ENCODE measurements around the gene RBM23.
"Not testable (repeated sequence)": the region's sequence is repeated elsewhere in the genome, so short reads cannot be mapped to it uniquely, and the experiment has no call there.

The RBM23 gene

DNA sequence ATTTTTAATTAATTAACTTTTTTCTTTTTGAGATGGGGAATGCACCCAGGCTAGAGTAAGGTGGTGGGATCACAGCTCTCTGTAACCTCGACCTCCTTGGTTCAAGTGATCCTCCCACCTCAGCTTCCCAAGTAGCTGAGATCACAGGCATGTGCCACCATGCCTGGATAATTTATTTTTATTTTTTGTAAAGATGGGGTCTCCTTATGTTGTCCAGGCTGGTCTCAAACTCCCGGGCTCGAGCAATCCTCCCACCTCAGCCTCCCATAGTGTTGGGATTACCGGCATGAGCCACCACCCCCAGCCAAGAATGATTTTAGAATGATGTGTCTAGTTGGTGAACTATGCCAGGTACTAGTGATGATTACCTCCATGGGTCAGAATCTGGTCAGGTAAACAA lies 54.0 kb downstream of the RBM23 start:
- no peak for DNase-seq (ENCODE audit: low read depth in 3 of 3)

DNA sequence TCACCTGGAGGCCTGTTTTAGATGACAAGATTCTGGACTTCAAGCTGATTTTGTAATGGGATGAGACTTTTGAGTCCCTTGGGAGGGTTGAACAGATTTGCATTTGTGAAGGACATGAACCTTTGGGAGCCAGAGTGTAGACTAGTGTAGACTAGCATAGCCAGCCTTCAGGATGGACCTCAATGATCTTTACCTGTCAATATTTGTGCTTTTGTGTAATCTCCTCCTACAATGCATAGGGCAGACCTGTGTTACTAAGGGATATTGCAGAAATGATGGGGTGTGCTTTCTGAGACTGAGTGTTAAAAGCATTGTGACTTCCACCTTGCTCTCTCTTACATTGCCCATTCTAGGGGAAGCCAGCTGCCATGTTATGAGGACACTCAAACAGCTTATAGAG lies 57.3 kb downstream of the RBM23 start:
- no peak for DNase-seq (ENCODE audit: low read depth in 3 of 3)

DNA sequence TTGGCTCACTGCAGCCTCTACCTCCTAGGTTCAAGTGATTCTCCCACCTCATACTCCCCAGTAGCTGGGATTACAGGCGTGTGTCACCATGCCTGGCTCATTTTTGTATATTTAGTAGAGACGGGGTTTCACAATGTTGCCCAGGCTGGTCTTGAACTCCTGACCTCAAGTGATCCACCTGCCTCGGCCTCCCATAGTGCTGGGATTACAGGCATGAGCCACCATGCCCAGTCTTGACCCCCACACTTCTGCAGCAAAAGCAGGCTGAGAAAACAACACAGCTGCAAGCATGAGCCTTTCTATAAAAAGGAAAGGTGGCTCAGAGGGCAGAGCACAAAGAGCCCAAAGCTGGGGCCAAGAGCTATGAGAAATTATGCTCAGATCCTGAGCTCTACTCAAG lies 58.6 kb downstream of the RBM23 start:
- not testable (repeated sequence) for DNase-seq (ENCODE audit: low read depth in 3 of 3)

DNA sequence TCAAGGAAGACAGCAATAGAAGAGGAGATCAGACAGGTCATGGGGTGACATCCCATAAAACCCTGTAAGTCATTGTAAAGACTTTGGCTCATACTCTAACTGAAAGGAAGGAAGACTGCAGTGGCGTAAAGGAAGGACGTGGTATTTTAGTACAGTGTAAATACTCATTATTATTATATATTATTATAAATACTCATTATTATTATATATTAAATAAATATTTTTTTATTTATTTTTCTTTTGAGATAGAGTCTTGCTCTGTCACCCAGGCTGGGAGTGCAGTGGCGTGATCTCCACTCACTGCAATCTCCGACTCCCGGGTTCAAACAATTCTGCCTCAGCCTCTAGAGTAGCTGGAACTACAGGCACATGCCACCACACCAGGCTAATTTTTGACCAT lies 62.5 kb downstream of the RBM23 start:
- no peak for DNase-seq (ENCODE audit: low read depth in 3 of 3)

DNA sequence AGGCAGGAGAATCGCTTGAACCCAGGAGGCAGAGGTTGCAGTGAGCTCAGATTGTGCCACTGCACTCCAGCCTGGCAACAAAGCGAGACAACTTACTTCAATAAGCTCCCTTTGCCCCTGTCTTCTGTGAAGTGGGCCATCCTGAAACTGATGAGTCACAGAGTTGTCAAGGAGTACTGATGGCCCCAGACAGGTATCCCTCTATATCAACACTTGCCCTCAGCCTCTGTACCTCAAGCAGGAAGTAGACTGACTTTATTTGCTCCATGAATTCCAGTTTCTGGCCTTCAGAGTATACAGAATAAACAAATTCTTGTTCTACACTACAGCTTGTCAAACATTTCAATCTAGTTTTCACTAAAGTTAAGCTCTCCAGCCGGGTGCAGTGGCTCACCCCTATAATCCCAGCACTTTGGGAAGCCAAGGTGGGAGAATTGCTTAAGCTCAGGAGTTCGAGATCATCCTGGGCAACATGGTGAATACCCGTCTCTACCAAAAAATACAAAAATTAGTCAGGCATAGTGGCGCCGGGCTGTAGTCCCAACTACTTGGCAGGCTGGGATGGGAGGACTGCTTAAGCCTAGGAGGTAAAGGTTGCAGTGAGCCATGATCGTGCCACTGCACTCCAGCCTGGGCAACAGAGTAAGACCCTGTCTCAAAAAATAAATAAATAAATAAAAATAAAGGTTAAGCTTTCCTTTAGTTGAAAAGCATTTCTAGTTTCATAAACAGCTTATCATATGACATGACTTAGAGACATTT lies 63.8 kb downstream of the RBM23 start:
- no peak for DNase-seq (ENCODE audit: low read depth in 3 of 3)

DNA sequence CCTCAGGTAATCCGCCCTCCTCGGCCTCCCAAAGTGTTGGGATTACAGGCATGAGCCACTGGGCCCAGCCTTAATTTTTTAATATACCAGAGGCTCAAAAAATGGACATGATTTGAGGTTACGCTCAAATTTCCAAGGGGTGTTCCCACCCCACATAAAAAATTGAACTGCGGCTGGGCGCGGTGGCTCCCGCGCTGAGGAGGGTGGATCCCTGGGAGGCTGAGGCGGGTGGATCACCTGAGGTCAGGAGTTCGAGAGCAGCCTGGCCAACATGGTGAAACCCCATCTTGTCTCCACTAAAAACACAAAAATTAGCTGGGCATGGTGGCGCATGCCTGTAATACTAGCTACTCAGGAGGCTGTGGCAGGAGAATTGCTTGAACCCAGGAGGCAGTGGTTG lies 64.7 kb downstream of the RBM23 start:
- not testable (repeated sequence) for DNase-seq (ENCODE audit: low read depth in 3 of 3)

DNA sequence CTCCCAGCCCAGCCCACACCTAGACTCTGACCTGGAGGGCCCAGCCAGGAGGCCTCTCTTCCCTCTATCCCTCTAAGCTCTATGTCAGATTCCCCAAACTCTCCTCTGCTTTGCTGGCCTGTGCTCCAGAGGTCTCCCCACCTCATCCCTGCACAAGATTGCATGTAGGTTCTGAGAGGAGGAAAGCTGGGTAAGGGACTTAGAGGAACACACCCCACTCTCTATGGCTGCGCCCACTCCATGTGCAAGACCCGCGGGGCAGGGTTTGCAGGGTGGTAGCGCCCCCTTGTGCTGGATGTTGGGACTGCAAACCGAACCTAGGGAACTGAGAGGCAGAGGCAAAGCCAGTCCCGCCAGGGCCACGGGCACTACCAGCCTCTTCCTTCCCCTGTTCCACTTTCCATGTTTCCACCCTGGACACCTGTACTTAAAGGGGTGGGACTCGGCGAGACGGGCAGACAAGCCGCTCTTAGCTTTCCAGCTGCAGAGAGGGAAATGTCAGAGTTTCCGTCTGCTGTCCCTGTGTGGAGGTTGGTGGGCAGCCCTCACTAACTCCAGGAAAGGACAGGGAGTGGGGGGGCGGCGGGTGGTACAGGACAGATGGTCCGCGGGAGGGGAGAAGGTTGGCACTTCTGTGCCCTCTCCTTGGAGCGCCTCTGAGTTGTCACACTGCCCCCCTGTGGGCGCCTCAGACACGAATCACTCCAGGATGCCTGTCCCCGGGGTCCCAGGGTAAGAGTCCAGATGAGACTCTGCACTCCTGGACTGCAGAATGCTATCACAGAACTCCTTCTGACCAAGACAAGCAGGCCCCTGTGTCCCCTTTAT lies 65.8 kb downstream of the RBM23 start:
- peak; percentile 85 to 96 (median 85) for DNase-seq (ENCODE audit: low read depth in 3 of 3)

DNA sequence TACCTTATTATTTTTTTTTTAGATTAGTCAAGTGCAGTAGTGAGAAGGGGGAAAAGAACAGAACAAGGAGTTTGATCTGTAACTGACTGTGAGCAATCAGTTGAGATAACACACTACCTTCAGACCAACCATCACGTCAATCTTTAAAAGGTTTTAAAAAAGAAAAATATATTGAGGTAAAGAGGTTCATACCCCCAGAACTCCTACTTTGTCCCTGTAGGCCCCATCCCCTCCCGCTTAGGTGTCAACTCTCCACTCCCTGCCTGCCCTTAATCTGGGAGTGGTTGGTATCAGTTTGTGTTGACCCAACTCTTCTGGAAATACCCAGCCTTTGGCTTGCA lies 66.4 kb downstream of the RBM23 start:
- DNase-seq (ENCODE audit: low read depth in 3 of 3), result no peak

DNA sequence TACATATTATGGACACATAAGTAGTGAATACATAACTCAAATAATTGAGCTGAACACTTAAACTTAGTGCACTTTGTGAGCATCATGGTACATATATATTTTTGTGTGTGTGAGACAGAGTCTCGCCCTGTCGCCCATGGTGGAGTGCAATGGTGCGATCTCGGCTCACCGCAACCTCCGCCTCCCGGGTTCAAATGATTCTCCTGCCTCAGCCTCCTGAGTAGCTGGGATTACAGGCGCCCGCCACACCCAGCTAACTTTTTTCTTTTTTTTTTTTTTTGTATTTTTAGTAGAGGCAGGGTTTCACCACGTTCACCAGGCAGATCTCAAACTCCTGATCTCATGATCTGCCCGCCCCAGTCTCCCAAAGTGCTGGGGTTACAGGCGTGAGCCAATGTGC lies 66.8 kb downstream of the RBM23 start:
- not testable (repeated sequence) for DNase-seq (ENCODE audit: low read depth in 3 of 3)

DNA sequence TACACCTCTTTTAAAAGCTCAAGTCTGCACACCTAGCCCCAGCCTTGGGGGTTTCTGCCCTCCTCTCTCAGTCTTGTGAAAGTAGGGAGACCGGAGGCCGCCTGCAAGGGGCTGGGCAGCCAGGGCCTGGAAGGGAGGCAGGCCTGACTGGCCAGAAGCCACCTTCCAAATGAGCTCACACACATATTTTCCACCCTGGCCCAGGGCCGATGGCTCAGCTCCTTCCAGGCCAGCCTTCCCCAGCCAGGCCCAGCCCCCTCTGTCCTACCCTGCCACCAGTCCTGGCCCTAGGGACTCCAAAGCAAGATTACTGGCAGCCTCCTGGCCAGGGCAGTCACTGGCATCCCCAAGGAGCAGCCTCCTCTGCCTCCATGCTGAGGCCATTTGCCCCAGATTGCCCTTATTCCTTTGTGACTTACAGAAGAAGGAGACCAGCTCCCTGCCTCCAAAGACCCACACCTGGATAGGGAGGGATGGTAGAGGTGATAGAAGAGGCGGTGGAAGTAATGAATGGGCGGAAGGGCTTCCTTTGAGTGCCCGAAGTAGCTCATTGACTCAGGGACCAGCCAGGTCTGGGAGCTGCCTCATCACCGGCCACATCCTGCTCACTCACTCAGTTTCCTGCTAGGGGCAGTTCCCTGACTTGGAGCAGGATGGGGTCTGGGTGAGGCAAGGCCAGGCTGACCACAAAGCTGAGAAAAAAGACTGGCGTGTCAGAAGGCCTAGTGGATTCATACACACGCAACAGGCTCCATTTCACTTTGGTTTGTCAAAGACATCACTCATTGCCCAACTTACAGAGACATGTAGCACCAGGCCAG lies 67.8 kb downstream of the RBM23 start:
- no peak for DNase-seq (ENCODE audit: low read depth in 3 of 3)

DNA sequence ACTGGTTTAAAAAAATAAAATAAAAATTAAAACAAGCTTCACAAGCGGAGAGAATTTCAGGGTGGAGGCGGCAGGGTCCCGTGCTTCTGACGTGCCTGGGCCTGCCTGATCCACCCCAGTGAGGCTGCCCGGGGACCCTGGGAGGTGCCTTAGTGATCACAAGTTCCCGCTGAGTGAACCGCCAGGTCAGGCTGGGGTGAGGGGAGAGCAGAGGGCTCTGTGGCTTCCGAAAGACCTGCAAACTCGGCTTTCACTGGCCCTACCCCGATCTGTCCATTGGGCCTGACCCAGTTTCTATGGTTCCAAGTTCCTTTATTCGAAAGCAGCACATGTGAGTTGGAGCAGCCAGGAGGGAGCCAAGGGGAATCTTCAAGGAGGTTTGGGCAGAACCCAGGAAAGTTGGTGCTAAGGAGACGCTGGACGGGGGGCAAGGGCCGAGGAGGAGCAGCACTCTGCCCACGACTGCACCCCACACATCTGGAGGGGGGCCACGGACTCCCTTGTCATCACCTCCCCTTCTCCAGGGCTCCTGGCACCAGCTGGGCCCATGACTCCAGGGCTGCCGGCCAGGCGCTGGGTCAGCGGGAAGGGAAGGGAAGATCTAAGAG lies 69.6 kb downstream of the RBM23 start:
- DNase-seq (ENCODE audit: low read depth in 3 of 3), result no peak

DNA sequence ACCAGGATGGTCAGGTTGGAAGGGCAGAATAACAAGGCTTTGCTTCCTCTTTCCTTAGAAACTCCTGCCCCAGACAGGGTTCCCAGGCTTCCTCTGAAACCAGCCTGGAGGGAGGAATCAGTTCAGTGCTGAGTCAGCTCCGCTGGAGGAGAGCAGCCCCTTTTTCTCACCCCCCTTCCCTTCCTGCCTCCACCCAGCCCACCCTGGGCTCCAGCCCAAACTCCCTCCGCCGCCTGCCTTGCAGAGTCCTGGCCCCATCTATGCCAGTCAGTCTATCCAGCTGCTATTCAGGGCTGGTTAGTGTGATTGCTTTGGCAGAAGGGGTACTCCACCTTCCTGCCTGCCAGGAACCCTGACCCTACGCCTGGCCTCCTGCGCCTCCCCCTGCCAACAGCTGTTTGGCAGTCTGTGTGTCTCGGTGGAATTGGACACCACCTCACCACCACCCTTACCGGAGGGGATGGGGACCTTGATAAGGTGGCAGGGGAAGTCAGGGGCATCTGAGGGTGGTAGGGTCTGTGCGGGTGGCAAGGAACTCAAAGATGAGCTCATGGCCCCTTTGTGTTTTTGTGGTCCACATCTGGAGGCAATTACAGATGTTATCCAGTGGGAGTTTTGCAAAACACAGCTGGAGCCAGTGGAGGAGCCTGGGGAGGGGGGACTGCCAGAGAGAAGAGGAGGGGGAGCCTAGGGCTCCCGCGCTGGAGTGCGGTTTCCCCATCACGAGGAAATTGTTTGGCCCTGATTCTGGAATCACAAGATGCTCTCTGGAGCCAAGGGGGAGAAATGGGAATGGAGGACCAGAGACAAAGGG lies 70.4 kb downstream of the RBM23 start:
- no peak for DNase-seq (ENCODE audit: low read depth in 3 of 3)

DNA sequence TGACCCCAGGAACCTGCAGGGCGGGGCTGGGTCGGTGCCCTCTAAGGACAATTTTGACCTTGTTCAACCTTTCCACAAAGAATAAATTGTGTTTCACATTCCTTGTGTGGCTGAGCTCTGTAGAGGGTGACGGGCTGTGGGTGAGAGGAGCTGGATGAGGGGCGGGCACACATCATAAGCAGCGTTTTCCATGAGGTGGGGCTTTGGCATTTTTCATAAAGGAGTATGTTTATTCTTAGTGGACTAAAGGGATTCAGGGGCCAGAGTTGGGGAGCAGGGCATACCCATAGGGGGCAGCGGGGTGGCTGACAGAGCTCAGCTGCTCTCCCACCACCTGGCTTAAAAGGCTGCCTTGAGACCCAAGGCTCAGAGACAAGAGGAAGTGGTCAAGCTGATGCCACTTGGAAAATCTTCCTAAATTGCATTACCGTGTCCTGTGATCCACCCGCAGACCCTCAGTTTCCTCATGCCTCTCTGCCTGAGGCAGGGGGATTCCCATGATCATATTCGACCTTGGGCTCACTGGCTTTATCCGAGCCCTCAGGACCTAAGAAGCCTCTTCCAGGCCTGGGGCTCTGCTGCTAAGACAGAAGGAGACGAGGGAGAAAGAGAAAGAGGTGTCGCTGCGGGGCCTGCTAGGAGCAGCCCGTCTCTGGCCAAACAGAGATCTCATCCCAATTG lies 71.1 kb downstream of the RBM23 start:
- DNase-seq (ENCODE audit: low read depth in 3 of 3), result no peak

DNA sequence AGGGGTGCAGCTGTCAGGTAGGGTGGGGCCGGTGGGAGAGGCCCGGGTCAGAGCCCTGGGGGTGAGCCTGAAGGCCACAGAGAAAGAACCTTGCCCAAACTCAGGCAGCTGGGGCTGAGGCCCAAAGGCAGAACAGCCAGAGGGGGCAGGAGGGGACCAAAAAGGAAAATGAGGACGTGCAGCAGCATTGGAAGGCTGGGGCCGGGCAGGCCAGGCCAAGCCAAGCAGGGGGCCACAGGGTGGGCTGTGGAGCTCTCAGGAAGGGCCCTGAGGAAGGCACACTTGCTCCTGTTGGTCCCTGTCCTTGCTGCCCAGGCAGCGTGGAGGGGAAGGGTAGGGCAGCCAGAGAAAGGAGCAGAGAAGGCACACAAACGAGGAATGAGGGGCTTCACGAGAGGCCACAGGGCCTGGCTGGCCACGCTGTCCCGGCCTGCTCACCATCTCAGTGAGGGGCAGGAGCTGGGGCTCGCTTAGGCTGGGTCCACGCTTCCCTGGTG lies 72.1 kb downstream of the RBM23 start:
- no peak for DNase-seq (ENCODE audit: low read depth in 3 of 3)

DNA sequence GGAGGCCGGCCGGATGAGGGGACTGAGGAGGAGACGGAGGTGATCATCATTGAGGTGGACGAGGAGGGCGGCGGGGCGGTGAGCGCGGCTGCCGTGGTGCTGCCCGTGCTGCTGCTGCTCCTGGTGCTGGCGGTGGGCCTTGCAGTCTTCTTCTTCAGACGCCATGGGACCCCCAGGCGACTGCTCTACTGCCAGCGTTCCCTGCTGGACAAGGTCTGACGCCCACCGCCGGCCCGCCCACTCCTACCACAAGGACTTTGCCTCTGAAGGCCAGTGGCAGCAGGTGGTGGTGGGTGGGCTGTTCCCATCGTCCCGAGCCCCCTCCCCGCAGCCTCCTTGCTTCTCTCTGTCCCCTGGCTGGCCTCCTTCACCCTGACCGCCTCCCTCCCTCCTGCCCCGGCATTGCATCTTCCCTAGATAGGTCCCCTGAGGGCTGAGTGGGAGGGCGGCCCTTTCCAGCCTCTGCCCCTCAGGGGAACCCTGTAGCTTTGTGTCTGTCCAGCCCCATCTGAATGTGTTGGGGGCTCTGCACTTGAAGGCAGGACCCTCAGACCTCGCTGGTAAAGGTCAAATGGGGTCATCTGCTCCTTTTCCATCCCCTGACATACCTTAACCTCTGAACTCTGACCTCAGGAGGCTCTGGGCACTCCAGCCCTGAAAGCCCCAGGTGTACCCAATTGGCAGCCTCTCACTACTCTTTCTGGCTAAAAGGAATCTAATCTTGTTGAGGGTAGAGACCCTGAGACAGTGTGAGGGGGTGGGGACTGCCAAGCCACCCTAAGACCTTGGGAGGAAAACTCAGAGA lies 72.9 kb downstream of the RBM23 start:
- DNase-seq (ENCODE audit: low read depth in 3 of 3), result no peak

DNA sequence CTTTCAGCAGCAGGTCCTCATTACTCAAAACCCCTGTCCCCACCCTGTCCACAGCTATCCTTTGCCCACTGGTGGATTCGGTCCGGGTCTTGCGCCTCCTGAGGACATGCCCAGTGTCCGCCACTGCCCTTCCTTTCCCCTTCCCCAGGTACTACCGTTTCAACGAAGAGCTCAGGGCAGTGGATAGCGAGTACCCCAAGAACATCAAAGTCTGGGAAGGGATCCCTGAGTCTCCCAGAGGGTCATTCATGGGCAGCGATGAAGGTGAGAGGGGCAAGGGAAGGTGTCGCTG lies 73.9 kb downstream of the RBM23 start:
- no peak for DNase-seq (ENCODE audit: low read depth in 3 of 3)

DNA sequence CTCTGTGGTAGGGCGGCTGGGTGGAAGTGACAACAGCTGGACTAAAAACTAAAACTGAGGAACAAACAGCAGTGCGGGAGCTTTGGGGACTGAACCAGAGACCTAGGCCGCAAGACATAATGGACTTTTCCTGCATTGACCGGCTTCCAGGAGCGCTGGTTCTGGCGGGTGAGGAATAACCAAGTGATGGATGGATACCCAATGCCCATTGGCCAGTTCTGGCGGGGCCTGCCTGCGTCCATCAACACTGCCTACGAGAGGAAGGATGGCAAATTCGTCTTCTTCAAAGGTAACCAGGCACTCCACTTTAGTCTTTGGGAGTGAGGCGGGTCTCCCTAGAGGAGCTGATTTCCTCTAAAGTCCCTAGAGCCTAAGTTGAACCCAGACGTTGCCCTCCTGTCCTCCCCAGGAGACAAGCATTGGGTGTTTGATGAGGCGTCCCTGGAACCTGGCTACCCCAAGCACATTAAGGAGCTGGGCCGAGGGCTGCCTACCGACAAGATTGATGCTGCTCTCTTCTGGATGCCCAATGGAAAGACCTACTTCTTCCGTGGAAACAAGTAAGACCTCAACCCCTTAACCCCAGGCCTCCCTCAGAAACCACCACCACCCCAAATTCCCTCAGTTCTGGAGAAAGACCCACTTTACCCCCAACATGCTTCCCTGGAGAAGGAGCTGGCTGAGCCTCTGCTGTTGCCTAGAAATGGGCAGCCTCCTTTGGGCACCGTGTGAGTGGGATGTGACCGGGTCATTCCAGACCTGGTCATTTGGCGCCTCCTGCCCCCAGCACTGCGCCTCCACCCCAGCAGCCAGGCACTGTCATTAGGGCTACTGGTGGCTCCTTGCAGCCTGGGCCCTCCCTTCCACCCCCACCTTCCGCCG lies 74.5 kb downstream of the RBM23 start:
- DNase-seq (ENCODE audit: low read depth in 3 of 3), result no peak

Measured in stimulated activated CD4-positive, alpha-beta T cell treated with anti-CD3 and anti-CD28 coated beads, TNF-alpha, amount 100 ng/mL, for 4 hours (primary cell).